Fibroblast of skin of abdomen (primary cell): ENCODE measurements around the gene VPS45. TPM values are rescaled to one million over a fixed set of nuclear protein-coding genes. Genes with fewer than 3 reads are reported as not detected.
"Not testable (repeated sequence)": the region's sequence is repeated elsewhere in the genome, so short reads cannot be mapped to it uniquely, and the experiment has no call there.

Experiments
- DNase-seq: peaks from one replicate; pipeline ENCODE4 v3.0.0-alpha.2; 2013
- polyA plus RNA-seq, 2 experiments: library from polyadenylated mRNA; unstranded; fragments of 120-200 nt; gene quantifications; one replicate each; pipeline ENCODE4 v1.2.1, GENCODE V29; 2013; ENCODE audit not compliant: insufficient read length in 2 of 2

Gene VPS45
- polyA plus RNA-seq (2013, experiment 1 of 2; ENCODE audit: insufficient read length) = 35.9 TPM
- 37.3 TPM for polyA plus RNA-seq (2013, experiment 2 of 2; ENCODE audit: insufficient read length)

- peak; percentile 92 for DNase-seq
Measured at GRCh38 chr1:150067184-150068108, at the start of gene VPS45. VPS45 (plus strand) TSS chr1:150067776; CDS start chr1:150067858, 82 bp downstream.

- DNase-seq = no peak
Measured at GRCh38 chr1:150018165-150018564, 49.4 kb upstream of the VPS45 start.

- DNase-seq = no peak
Measured at GRCh38 chr1:150020711-150021110, 46.9 kb upstream of the VPS45 start.

DNA sequence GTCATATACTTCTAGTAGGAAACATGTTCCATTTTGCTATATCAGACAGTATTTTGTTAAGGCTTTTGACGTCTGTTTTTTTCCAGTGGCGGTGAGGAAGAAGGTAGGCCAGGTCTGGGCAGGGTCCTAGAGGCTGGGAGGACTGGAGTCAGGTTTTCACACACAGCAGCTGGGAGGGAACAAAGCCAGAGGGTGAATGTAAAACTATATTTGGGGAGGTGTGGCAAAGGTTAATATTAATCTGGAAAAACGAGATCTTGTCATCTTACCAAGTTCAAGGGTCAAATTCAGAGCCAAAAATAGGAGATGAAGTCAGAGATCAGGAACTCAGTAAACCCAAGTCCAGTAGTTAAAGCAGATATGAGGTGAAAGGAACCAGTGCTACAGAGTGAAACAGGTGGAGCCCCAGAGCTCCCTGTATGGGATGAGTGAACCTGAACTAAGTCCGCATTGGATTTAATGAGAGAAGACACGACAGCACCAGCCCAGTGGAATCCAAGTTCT, 46.3 kb upstream of the VPS45 start:
- DNase-seq = no peak

DNA sequence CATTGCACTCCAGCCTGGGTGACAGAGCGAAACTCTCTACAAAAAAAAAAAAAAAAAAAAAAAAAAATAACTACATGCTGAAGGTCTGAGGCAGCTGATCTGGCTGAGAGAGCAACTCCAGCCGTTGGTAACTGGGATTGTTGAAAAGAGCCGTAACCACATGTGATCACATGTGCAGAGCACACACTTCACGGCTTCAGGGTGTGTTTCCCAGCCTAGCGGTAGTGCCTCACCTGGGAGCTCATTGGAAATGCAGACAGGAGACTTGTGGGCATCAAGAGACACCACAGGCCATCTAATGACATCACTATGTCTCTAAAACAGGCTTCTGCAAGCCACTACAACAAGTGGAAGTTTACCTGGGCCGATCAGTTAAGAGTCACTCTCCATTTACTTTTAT, 45.2 kb upstream of the VPS45 start:
- DNase-seq = no peak

- no peak for DNase-seq
Measured at GRCh38 chr1:150024156-150024555, 43.4 kb upstream of the VPS45 start.

GRCh38 chr1:150028322-150028721, 39.3 kb upstream of the VPS45 start:
- no peak for DNase-seq

GRCh38 chr1:150034336-150034735, 33.2 kb upstream of the VPS45 start:
- no peak for DNase-seq

GRCh38 chr1:150049926-150050325, 17.6 kb upstream of the VPS45 start:
- no peak for DNase-seq

GRCh38 chr1:150051089-150051373, 16.5 kb upstream of the VPS45 start:
- DNase-seq = no peak

DNA sequence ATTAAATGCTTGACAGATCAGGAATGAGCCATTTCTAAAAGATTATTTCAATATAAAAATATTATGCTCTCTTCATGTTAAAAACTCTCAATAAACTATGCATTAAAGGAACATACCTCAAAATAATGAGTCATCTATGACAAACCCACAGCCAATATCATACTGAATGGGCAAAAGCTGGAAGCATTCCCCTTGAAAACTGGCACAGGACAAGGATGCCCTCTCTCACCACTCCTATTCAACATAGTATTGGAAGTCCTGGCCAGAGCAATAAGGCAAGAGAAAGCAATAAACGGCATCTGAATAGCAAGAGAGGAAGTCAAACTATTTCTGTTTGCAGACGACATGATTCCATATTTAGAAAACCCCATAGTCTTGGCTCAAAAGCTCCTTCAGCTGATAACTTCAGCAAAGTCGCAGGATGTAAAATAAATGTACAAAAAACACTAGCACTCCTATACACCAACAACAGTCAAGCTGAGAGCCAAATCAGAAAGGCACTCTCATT, 15.6 kb upstream of the VPS45 start:
- DNase-seq = not testable (repeated sequence)

- no peak for DNase-seq
Measured at GRCh38 chr1:150053926-150054325, 13.7 kb upstream of the VPS45 start.

GRCh38 chr1:150055507-150055906, 12.1 kb upstream of the VPS45 start:
- not testable (repeated sequence) for DNase-seq

GRCh38 chr1:150056407-150056806, 11.2 kb upstream of the VPS45 start:
- no peak for DNase-seq

DNA sequence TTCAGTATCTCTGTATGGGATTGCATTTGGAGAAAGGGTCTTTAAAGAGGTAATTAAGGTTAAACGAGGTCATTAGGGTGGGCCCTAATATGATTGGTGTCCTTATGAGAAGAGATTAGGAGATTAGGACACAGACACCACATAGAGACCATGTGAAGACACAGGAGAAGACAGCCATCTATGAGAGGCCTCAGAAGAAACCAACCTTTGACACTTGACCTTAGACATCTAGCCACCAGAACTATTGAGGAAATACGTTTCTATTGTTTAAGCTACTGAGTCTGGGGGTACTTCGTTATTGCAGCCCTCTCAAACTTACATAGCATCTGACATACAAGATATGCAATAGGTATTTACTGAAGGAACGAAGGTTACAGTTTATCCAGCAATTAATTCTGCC, 7.3 kb upstream of the VPS45 start:
- DNase-seq = no peak

DNA sequence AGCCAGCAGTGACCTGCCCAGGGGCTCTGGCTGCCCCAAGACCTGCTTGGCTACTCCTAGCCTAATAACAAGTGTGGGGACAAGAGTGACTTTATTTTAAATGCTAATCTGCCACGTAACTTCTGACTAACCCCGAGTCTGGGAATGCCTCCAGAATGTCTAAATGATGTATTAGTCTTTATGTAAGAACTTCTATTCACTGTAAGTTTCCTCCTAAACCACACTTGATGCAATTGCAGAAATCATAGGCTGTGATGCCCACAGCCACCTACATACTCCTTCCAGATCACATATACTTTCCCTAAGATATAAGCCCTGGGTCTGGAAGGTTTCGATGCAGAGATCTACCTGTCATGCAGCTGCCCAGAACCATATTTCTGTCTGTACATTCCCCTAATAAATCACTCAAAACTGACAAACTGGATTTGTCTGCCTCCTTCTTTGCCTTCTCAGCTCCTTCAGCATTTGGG, 5.9 kb upstream of the VPS45 start:
- DNase-seq = peak; percentile 94

DNA sequence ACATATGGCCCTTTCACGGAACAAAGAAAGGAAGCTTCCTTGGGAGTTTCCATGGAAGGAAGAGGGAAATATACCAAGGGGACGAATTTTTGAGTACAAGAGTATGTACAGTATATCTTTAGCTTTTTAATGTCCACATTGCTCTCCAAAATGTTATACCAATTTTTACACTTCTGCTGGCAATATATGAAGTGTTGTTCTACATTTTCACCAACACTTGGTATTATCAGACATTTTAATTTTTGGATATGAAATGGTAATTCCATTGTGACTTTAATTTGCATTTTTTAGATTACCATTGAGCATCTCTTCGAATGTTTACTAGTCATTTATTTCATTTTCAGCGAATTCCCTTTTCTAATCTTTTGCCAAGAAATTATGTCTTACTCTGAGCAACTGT, 5.5 kb upstream of the VPS45 start:
- no peak for DNase-seq

- DNase-seq = peak; percentile 58
Measured at GRCh38 chr1:150065184-150065871, 2.2 kb upstream of the VPS45 start.

DNA sequence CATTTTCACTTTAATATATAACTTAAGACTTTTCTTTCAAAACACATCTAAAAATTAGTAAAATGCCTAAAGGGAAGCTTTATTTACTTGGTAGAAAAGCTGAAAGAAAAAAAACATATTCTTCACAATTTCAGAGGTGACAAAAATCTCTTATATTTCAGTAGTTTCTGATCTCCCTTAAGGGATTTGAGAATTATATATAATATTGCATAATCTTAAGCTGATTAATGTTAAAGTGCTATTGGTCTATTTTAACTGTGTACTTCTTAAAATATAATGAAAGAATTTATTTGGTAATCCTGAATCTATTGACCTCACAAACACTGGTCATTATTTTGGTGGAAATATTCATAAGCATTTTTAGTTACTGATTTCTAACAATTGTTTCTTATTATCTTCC, 1.2 kb upstream of the VPS45 start:
- no peak for DNase-seq

DNA sequence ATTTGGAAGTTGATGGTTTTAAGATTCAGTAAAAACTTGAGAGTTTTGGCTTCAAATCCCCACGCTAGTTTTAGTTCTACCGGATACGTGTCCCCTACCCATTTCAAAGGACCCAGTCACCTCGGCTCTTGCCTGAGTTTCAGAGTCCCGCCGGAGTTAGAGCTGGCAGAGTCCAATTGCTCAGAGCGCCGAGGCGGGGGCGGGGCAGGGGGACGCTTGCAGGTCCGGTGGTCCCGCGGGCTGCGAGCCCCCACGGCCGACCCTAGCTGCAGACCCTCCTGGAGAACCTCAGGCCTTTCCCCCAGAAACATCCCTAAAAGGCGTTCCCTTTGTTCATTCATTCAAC, 765 bp upstream of the VPS45 start:
- DNase-seq = no peak

DNA sequence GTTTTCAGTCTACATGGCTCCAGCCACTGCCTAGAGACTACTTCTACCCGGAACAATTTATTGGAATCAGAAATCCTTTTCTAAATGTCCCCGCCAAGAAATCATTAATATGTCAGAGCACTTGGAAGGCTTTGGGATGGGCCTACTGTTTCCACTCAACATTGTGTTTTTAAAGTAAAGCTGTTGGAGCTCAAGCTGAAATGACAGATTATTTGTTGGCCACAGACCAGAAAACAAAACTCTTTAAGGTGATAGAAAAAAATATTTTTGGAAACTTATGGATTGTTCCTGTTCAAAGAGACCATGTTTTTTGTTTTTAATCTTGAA, 496 bp downstream of the VPS45 start:
- no peak for DNase-seq

- DNase-seq = no peak
Measured at GRCh38 chr1:150069923-150070322, 2.3 kb downstream of the VPS45 start.

- DNase-seq = peak; percentile 24
Measured at GRCh38 chr1:150072959-150073358, 5.4 kb downstream of the VPS45 start.

GRCh38 chr1:150073516-150073915, 5.9 kb downstream of the VPS45 start:
- DNase-seq = no peak
